HG03139 (cell line): ENCODE results near the gene PARVB.

Experiments
- ATAC-seq: cut with Tn5 transposase; IDR thresholded peaks from one replicate; pipeline ENCODE4 v1.9.1; 2021; ENCODE audit not compliant: unreplicated experiment

Gene PARVB

GRCh38 chr22:44086271-44087088, 62.4 kb downstream of the PARVB start:
- ATAC-seq = no peak

GRCh38 chr22:44087089-44087430, 63.0 kb downstream of the PARVB start:
- no peak for ATAC-seq

GRCh38 chr22:44088976-44089570, 65.0 kb downstream of the PARVB start:
- no peak for ATAC-seq

- ATAC-seq = no peak
These were observed 65.8 kb downstream of the PARVB start for GRCh38 chr22:44089717-44090570.

- no peak for ATAC-seq
These were observed 66.4 kb downstream of the PARVB start for GRCh38 chr22:44090571-44090905.

- ATAC-seq = no peak
These were observed 67.1 kb downstream of the PARVB start for GRCh38 chr22:44091021-44091721.

GRCh38 chr22:44091751-44092150, 67.6 kb downstream of the PARVB start:
- no peak for ATAC-seq

GRCh38 chr22:44092636-44093220, 68.6 kb downstream of the PARVB start:
- no peak for ATAC-seq

- ATAC-seq = no peak
These were observed 69.7 kb downstream of the PARVB start for GRCh38 chr22:44093791-44094190.

- no peak for ATAC-seq
These were observed 70.7 kb downstream of the PARVB start for GRCh38 chr22:44094751-44095302.

- ATAC-seq = no peak
These were observed 72.6 kb downstream of the PARVB start for GRCh38 chr22:44096736-44097135.

- ATAC-seq = no peak
These were observed 73.3 kb downstream of the PARVB start for GRCh38 chr22:44097263-44098020.

GRCh38 chr22:44098021-44098739, 74.1 kb downstream of the PARVB start:
- ATAC-seq = no peak

- ATAC-seq = no peak
These were observed 74.9 kb downstream of the PARVB start for GRCh38 chr22:44098966-44099530.

GRCh38 chr22:44099696-44100095, 75.6 kb downstream of the PARVB start:
- no peak for ATAC-seq

- ATAC-seq = no peak
These were observed 76.3 kb downstream of the PARVB start for GRCh38 chr22:44100411-44100810.

GRCh38 chr22:44102121-44102520, 78.0 kb downstream of the PARVB start:
- no peak for ATAC-seq

- ATAC-seq = no peak
These were observed 78.8 kb downstream of the PARVB start for GRCh38 chr22:44102856-44103255.
